Measurements from ENCODE around the gene NUP58.

- TF ChIP-seq CTCF (IDR thresholded peaks at IDR 0.05; ENCODE audit: low read depth, low read length, missing input control) (no peak), RAD21 (IDR thresholded peaks at IDR 0.05) (no peak), ZBTB33 (IDR thresholded peaks at IDR 0.05) (no peak), YY1 (IDR thresholded peaks at IDR 0.05) (no peak)
These were observed 79.4 kb downstream of the NUP58 start for GRCh38 chr13:25380741-25381324.
